C4-2B (cell line): ENCODE measurements around the gene TMEM79.

Experiments used
- ZFX ChIP-seq: fragments of 450-650 bp; IDR thresholded peaks from 2 replicates; pipeline ENCODE4 v1.6.1; 2017
- TF ChIP-seq, protein P1 (sequence below): fragments of 450-650 bp; conservative IDR thresholded peaks from 2 replicates; pipeline ENCODE4 v1.5.1; 2017; ENCODE audit warnings: mild to moderate bottlenecking

DNA sequence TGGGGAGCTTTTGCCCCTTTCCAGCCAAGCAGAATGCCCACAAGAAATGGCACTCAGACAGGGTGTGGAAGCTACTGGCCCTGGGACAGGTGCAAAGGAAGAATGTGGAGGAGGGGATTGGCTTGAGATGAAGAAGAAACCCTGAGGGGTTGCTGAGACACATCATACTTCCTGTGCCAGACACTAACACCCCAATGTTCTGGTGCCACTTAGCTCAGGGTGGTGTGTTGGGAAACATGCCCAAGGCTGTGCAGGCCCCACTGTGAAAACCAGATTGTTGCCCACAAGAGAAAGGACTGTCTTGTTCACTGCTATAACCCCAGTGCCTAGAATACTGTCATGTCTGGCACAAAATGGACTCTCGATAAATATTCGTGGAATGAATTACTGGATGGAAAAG is 26.4 kb upstream of the TMEM79 start:
- TF ChIP-seq, protein P1, sequence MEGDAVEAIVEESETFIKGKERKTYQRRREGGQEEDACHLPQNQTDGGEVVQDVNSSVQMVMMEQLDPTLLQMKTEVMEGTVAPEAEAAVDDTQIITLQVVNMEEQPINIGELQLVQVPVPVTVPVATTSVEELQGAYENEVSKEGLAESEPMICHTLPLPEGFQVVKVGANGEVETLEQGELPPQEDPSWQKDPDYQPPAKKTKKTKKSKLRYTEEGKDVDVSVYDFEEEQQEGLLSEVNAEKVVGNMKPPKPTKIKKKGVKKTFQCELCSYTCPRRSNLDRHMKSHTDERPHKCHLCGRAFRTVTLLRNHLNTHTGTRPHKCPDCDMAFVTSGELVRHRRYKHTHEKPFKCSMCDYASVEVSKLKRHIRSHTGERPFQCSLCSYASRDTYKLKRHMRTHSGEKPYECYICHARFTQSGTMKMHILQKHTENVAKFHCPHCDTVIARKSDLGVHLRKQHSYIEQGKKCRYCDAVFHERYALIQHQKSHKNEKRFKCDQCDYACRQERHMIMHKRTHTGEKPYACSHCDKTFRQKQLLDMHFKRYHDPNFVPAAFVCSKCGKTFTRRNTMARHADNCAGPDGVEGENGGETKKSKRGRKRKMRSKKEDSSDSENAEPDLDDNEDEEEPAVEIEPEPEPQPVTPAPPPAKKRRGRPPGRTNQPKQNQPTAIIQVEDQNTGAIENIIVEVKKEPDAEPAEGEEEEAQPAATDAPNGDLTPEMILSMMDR, result no peak
- no peak for TF ChIP-seq ZFX
